Smooth muscle cell of trachea (primary cell): ENCODE measurements around the gene RPE. TPM values are rescaled to one million over a fixed set of nuclear protein-coding genes. Genes with fewer than 3 reads are reported as not detected.

Source experiments
- total RNA-seq: library from RNA; depleted of rRNA; stranded (reverse); fragments of >200 nt; gene quantifications from 2 replicates; pipeline ENCODE4 v1.2.1, GENCODE V29; 2014

Gene RPE
- total RNA-seq: 104 and 110 TPM in 2 replicates

DNA sequence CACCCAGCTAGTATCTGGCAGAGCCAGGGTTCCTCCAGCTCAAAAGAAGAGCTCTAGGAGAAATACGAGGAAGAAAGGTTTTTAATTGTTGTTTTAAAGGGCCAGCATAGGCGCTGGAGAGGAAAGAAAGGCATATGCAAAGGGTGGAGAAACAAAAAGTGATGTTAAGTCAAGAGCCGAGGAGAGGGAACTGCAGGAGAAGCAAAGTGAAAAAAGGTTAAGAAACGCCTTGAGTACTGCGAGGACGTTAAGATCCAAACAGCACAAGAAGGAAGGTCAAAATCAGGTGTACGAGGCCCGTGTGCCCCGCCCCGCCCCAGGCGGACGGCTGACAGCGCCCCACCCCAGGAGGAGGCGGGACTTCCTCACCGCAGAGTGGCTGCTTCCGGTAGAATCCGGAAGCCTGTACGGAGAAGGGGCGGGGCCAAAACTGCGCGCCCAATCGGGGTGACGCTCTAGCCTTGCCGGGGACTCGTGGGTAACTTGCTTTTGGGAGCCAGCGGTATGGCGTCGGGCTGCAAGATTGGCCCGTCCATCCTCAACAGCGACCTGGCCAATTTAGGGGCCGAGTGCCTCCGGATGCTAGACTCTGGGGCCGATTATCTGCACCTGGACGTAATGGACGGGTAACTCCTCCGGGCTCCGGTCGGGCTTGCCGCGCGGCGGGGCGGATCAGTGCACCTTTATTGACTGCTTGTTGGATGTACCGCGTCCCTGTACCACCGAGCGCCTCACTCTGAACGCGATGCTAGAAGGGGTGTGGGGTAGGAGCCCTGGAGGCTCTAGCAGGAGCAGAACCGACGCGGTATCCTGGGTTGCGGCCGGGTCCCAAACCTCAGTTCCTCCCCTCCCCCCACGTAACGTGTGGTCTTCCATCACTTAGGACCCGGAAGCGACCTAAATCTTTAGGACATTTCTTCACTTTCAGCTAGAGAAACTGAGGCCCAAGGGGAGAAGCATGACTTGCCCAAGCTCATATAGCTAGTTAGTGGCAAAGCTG lies at the start of gene RPE:
TSS of gene RPE (plus strand) at position 481 of the 1,000 bp plus-strand sequence. CDS start at position 505, 24 bp downstream.

Other genes with a start within 250 kb of the RPE start
- gene UNC80, start 230.8 kb upstream of the RPE start, total RNA-seq: not detected in 2 replicates
- gene KANSL1L, start 168.8 kb downstream of the RPE start, total RNA-seq: 19.4 and 27.3 TPM in 2 replicates
- gene ACADL, start 222.8 kb downstream of the RPE start, total RNA-seq: 0.29 and 0.66 TPM in 2 replicates